ENCODE data around the gene SDC3. TPM values are rescaled to one million over a fixed set of nuclear protein-coding genes. Genes with fewer than 3 reads are reported as not detected.

The SDC3 gene
- total RNA-seq, 1 experiment from 2014 or later, result 0.31 TPM

DNA sequence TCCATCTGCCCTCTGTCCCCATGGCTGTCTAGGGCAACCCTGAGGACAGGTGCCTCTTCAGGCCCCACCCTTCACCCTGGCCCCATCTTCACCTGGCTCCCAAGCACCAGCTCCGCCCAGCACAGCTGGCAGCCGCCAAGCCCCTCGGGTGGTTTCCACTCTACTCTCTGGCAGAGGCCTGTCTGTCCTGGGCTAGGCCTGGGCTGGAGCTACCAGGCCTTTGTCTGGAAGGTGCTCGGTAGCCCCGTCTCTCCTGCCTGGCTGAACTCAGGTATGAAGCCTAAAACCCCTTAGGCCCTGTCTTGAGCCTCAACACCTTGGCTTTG lies 17.4 kb downstream of the SDC3 start:
- no peak for DNase-seq (ENCODE audit: low spot score)

GRCh38 chr1:30890502-30891226 lies 17.9 kb downstream of the SDC3 start:
- DNase-seq (ENCODE audit: low spot score), result no peak

DNA sequence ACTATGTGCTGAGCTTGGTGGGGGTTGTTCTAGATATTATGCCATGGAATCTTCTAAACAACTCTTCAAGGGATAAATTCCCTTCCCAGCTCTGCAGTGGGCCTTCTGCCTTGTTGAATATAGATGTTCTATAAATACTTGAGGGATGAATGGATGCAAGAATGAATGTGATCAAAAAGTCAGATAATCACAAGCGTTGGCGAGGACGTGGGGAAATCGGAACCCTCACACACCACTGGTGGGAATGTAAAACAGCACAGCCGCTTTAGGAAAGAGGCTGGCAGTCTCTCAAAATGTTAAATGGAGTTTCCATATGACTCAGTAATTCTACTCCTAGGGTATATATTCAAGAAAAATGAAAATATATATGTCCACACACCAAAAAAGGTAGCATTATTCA lies 19.0 kb downstream of the SDC3 start:
- no peak for DNase-seq (ENCODE audit: low spot score)

DNA sequence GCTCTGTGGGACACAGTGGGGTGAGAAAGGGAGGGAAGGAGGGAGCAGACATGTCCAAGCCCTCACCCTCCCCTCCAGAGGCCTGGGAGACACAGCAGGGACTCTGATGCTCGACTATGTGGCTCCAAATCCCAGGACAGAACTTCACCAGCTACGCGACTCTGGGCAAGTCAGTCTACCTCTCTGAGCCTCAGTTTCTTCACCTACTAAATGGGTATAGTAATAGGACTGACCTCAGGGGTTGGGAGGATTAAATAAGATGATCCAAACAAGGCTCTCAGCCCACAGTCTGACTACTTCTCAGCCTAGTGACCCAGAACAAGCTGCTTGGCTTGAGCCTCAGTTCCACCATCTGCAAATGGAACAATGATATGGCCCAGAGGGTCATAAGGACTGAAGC lies 19.6 kb downstream of the SDC3 start:
- DNase-seq (ENCODE audit: low spot score), result no peak

GRCh38 chr1:30888391-30888790 lies 20.2 kb downstream of the SDC3 start:
- no peak for DNase-seq (ENCODE audit: low spot score)

GRCh38 chr1:30887485-30888315 lies 20.9 kb downstream of the SDC3 start:
- DNase-seq (ENCODE audit: low spot score), result no peak

- DNase-seq (ENCODE audit: low spot score), result no peak
These were observed 21.7 kb downstream of the SDC3 start for GRCh38 chr1:30886710-30887428.

- DNase-seq (ENCODE audit: low spot score), result no peak
These were observed 22.7 kb downstream of the SDC3 start for GRCh38 chr1:30885570-30886522.

DNA sequence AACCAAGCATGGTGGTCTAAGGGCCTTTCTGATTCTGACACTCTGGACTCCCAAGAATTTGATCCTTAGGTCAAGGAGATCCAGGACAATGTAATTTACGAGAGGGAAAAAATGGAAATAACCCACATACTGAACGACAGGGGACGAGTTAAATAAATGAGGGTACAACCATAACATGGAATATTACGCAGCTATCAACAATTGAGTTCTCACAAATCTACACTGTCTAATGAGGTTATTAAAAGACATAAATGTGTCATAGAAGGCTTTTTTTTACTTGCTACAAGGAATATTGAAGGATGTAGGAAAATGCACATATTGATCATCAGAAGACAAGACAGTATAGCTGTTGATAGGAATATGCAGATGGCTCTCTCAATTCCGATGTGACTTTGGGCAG lies 23.8 kb downstream of the SDC3 start:
- no peak for DNase-seq (ENCODE audit: low spot score)

DNA sequence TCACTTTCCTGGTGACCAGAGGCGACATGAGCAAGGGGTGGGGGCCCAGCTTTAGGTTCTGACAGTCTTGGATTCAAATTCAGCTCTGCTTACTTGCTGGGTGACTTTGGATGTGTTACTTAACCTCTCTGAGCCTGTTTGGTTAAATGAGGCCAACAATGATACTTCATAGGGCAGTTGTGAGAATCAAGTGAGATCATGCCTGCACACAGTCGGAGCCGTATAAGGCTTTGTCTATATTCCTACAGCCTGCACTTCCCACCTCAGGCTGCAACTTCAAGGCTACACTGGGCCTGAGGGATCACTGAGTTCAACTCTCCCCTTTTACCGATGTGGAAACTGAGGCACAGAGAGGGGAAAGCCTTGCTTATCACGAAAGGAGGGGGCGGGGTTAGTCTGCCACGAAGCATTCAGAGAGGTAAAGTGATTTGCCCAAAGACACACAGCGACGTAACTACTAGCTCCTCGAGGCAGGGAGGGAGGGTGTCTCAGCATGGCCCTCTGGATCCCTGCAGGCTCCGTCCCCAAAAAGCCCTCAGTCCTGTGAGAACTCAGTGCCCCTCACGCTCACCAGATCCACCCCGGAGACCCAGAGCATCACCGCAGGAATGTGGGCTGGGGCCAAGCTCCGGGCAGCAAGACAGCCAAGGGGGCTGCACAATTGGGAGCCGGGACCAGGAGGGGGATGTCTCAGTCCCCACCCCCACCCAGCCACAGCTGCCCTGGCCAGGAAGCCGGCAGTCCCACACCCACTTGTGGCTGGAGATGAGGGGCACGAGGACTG lies 25.0 kb downstream of the SDC3 start:
- DNase-seq (ENCODE audit: low spot score), result no peak

GRCh38 chr1:30882678-30883388 lies 25.7 kb downstream of the SDC3 start:
- no peak for DNase-seq (ENCODE audit: low spot score)

DNA sequence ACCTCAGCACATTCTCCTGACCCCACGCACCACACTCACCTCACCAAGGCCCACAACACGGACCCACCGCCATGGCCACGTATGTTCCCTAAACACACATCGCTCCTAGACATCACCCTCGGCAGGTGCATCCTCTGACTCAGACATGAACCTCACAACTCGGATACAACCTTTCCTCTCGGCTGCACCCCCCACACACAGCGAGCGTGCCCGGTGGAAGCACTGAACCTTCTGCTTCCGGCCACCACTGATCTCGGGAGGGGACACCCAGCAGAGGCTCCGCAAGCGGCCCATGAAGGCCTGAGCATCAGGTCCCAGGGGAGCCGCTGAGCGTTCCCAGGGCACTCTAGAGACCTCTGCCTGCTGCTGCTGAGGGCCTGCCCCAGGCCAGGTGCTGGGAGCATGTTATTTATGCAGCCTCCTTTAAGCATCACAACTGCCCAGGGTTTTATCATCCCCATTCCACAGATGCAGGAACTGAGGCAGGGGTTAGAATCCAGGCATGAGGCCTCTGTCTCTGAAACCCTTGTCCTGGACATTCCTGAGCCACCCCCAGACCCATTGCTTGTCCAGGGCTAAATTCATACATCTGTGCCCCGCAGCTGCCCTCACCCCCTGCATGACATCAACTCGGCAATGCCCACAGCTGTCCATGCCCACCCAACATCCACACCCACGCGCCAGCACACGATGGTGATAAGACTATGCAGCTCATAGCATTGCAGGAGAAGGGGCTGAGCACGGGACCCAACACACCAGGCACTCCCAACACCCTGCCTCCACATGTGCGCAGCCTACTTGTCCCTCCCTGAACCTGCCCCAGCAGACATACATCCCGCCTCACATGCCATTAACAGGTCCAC lies 27.0 kb downstream of the SDC3 start:
- DNase-seq (ENCODE audit: low spot score), result no peak

- no peak for DNase-seq (ENCODE audit: low spot score)
These were observed 27.8 kb downstream of the SDC3 start for GRCh38 chr1:30880678-30881318.

DNA sequence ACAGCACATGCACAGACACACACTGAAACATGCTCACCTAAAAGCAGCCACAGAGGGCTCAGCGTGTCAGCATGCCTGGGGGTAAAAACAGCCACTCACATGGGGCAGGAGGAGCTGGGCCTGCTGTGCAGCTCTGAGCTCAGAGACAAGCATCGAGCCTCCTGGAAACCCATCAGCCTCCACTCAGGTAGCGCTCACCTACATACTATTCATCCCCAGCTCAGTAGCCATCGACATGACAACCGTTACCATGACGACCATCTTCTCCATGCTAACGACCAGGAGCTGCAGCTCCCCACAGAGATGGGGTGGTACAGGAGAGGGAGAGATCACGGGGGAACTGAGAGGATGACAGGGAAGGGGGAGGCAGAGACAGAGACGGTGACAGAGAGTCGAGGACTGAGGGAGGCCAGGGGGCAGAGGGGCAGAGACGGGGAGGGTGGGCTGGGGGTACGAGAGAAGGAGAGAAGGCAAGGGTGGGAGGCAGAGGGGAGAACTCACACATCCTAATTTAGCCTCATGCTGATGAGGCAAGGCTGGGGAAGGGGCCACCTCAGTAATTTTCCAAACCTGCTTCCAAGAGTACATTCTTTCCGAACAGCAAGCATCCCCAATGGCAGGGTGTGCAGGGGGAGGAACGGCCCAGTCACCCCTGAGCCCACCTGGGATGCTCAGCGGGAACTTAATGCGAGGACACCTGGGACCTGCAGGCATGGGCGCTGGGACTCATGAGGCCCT lies 28.4 kb downstream of the SDC3 start:
- DNase-seq (ENCODE audit: low spot score), result no peak

- DNase-seq (ENCODE audit: low spot score), result no peak
These were observed 29.3 kb downstream of the SDC3 start for GRCh38 chr1:30879126-30879786.

GRCh38 chr1:30878559-30878958 lies 30.0 kb downstream of the SDC3 start:
- no peak for DNase-seq (ENCODE audit: low spot score)

DNA sequence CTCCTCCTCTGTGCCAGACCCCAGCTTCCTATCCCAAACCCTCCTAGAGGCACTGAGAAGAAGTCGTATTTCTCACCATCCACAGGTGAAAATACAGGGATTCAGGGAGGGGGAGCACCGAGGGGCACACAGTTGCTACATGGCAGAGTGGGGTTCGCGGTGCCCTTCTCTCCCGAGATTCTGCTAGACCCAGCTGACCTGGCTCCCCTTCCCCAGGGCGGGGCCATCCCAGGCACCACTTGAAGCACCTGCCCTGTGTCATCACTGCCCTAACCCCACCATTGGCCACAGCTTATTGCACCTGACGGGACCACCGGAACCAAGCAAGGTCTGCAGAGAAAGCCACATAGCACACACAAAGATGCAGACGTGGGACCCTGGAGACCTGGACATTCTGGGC lies 30.5 kb downstream of the SDC3 start:
- DNase-seq (ENCODE audit: low spot score), result no peak

Data from HT-29 (cell line).